ENCODE measurements around the gene G6PC1.
A peak's percentile ranks its signal among the peaks of the same experiment; 100 is the strongest.

G6PC1 gene

DNA sequence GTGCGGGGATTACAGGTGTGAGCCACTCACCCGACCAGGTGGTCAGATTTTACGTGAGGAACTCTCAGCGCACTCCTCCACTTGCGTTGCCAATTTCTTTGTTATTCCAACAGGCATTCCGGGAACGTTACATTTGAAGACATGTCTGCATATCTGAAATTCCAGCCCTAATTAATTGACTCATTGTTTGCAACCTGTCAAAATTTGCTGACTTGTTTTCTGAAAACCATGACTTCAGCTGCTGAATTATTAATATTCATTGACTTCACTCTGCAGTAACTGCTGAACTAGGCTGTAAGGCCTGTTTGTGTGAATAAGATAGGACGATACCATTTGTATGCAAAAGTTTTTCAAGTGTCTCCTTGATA, 16.6 kb downstream of the G6PC1 start (continued):
- TF ChIP-seq, protein P1, sequence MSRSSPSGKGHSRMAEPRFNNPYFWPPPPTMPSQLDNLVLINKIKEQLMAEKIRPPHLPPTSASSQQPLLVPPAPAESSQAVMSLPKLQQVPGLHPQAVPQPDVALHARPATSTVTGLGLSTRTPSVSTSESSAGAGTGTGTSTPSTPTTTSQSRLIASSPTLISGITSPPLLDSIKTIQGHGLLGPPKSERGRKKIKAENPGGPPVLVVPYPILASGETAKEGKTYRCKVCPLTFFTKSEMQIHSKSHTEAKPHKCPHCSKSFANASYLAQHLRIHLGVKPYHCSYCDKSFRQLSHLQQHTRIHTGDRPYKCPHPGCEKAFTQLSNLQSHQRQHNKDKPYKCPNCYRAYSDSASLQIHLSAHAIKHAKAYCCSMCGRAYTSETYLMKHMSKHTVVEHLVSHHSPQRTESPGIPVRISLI (tag by site-specific recombination; IDR thresholded peaks at IDR 0.05), result no peak
- TF ChIP-seq HOXC10 (CRISPR knock-in tag; IDR thresholded peaks at IDR 0.05), result no peak
- no peak for TF ChIP-seq ZNF473 (tag by site-specific recombination; IDR thresholded peaks at IDR 0.05)
- no peak for TF ChIP-seq ZXDB (tag by site-specific recombination; IDR thresholded peaks at IDR 0.05)
- TF ChIP-seq, protein P2, sequence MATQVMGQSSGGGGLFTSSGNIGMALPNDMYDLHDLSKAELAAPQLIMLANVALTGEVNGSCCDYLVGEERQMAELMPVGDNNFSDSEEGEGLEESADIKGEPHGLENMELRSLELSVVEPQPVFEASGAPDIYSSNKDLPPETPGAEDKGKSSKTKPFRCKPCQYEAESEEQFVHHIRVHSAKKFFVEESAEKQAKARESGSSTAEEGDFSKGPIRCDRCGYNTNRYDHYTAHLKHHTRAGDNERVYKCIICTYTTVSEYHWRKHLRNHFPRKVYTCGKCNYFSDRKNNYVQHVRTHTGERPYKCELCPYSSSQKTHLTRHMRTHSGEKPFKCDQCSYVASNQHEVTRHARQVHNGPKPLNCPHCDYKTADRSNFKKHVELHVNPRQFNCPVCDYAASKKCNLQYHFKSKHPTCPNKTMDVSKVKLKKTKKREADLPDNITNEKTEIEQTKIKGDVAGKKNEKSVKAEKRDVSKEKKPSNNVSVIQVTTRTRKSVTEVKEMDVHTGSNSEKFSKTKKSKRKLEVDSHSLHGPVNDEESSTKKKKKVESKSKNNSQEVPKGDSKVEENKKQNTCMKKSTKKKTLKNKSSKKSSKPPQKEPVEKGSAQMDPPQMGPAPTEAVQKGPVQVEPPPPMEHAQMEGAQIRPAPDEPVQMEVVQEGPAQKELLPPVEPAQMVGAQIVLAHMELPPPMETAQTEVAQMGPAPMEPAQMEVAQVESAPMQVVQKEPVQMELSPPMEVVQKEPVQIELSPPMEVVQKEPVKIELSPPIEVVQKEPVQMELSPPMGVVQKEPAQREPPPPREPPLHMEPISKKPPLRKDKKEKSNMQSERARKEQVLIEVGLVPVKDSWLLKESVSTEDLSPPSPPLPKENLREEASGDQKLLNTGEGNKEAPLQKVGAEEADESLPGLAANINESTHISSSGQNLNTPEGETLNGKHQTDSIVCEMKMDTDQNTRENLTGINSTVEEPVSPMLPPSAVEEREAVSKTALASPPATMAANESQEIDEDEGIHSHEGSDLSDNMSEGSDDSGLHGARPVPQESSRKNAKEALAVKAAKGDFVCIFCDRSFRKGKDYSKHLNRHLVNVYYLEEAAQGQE (tag by site-specific recombination; IDR thresholded peaks at IDR 0.05), result no peak

DNA sequence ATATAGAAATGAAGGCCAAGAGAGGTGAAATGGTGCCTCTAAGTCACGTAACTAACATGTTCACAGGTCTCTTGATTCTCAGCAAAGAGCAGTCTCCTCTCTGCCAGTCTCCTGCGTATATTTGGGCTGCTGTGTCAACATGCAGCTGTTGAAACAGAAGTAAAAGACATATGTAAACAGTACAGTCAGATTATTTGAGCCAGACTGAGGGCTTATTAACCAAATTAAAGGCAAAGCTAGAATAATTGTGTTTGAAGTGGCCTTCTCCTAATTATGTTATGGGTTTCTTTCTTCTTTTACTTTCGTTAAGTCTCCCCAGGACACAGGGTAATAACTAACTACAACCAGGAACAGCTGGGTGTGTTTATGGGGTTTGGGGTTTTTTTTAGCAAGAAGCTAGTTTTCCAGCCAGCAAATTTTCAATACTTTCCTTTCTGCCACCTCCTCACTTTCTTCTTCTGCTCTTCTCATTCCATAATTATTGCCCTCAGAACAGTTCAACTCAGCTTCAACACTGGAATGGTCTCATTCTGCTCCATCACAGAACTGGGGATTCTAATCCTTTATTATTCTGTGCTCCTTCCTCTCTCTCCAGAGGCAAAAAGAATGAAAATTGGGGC, 18.4 kb downstream of the G6PC1 start:
- H3K4me1 ChIP-seq (ENCODE audit: control insufficient read depth, insufficient read depth, low read length), result peaks cover 16% of the 10 kb centered on the region
- no peak overlapping the region for H3K27ac ChIP-seq (ENCODE audit: extremely low read depth, low read depth, low read length)
- POLR2A ChIA-PET, result interaction anchor here (1.0 to 1.5 kb wide), 2 partner anchors 14 to 83 kb away, joined by 3 read pairs; no protein-coding TSS in a partner anchor
- no peaks in the 10 kb centered on the region for H3K36me3 ChIP-seq (ENCODE audit: control insufficient read depth in 2 of 2, insufficient read depth in 1 of 2, low read length in 2 of 2)
- no peaks in the 10 kb centered on the region for H3K9me3 ChIP-seq (ENCODE audit: control insufficient read depth, insufficient read depth, low read depth, low read length)
- no peak overlapping the region for H3K4me3 ChIP-seq (ENCODE audit: low read depth, low read length)
- CTCF ChIA-PET, result interaction anchor here (0.5 to 4.1 kb wide), 7 partner anchors 10 to 922 kb away, joined by 3 to 19 read pairs (median 3); partner anchors contain the start of genes AARSD1 and RPL27
- TF ChIP-seq ZNF214 (tag by site-specific recombination; IDR thresholded peaks at IDR 0.05; ENCODE audit: borderline replicate concordance) (no peak), ZNF433 (tag by site-specific recombination; IDR thresholded peaks at IDR 0.05; ENCODE audit: low read depth) (no peak), RBAK (tag by site-specific recombination; IDR thresholded peaks at IDR 0.05) (no peak), ZNF112 (tag by site-specific recombination; IDR thresholded peaks at IDR 0.05) (no peak), ZNF626 (tag by site-specific recombination; IDR thresholded peaks at IDR 0.05) (no peak), ZNF335 (tag by site-specific recombination; conservative IDR thresholded peaks at IDR 0.05) (0 out of 2 replicates have a peak, but pooled peaks have one; percentile 40)
- TF ChIP-seq, protein P3, sequence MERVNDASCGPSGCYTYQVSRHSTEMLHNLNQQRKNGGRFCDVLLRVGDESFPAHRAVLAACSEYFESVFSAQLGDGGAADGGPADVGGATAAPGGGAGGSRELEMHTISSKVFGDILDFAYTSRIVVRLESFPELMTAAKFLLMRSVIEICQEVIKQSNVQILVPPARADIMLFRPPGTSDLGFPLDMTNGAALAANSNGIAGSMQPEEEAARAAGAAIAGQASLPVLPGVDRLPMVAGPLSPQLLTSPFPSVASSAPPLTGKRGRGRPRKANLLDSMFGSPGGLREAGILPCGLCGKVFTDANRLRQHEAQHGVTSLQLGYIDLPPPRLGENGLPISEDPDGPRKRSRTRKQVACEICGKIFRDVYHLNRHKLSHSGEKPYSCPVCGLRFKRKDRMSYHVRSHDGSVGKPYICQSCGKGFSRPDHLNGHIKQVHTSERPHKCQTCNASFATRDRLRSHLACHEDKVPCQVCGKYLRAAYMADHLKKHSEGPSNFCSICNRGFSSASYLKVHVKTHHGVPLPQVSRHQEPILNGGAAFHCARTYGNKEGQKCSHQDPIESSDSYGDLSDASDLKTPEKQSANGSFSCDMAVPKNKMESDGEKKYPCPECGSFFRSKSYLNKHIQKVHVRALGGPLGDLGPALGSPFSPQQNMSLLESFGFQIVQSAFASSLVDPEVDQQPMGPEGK (tag by site-specific recombination; IDR thresholded peaks at IDR 0.05), result no peak
- TF ChIP-seq, protein P4, sequence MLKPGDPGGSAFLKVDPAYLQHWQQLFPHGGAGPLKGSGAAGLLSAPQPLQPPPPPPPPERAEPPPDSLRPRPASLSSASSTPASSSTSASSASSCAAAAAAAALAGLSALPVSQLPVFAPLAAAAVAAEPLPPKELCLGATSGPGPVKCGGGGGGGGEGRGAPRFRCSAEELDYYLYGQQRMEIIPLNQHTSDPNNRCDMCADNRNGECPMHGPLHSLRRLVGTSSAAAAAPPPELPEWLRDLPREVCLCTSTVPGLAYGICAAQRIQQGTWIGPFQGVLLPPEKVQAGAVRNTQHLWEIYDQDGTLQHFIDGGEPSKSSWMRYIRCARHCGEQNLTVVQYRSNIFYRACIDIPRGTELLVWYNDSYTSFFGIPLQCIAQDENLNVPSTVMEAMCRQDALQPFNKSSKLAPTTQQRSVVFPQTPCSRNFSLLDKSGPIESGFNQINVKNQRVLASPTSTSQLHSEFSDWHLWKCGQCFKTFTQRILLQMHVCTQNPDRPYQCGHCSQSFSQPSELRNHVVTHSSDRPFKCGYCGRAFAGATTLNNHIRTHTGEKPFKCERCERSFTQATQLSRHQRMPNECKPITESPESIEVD (tag by site-specific recombination; IDR thresholded peaks at IDR 0.05), result peak; percentile 90
- TF ChIP-seq, protein P5, sequence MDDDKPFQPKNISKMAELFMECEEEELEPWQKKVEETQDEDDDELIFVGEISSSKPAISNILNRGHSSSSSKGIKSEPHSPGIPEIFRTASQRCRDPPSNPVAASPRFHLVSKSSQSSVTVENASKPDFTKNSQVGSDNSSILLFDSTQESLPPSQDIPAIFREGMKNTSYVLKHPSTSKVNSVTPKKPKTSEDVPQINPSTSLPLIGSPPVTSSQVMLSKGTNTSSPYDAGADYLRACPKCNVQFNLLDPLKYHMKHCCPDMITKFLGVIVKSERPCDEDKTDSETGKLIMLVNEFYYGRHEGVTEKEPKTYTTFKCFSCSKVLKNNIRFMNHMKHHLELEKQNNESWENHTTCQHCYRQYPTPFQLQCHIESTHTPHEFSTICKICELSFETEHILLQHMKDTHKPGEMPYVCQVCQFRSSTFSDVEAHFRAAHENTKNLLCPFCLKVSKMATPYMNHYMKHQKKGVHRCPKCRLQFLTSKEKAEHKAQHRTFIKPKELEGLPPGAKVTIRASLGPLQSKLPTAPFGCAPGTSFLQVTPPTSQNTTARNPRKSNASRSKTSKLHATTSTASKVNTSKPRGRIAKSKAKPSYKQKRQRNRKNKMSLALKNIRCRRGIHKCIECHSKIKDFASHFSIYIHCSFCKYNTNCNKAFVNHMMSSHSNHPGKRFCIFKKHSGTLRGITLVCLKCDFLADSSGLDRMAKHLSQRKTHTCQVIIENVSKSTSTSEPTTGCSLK (tag by site-specific recombination; IDR thresholded peaks at IDR 0.05), result no peak
- TF ChIP-seq, protein P6, sequence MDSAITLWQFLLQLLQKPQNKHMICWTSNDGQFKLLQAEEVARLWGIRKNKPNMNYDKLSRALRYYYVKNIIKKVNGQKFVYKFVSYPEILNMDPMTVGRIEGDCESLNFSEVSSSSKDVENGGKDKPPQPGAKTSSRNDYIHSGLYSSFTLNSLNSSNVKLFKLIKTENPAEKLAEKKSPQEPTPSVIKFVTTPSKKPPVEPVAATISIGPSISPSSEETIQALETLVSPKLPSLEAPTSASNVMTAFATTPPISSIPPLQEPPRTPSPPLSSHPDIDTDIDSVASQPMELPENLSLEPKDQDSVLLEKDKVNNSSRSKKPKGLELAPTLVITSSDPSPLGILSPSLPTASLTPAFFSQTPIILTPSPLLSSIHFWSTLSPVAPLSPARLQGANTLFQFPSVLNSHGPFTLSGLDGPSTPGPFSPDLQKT (IDR thresholded peaks at IDR 0.05; ENCODE audit: borderline replicate concordance, low read depth, low read length), result no peak
- TF ChIP-seq, protein P7, sequence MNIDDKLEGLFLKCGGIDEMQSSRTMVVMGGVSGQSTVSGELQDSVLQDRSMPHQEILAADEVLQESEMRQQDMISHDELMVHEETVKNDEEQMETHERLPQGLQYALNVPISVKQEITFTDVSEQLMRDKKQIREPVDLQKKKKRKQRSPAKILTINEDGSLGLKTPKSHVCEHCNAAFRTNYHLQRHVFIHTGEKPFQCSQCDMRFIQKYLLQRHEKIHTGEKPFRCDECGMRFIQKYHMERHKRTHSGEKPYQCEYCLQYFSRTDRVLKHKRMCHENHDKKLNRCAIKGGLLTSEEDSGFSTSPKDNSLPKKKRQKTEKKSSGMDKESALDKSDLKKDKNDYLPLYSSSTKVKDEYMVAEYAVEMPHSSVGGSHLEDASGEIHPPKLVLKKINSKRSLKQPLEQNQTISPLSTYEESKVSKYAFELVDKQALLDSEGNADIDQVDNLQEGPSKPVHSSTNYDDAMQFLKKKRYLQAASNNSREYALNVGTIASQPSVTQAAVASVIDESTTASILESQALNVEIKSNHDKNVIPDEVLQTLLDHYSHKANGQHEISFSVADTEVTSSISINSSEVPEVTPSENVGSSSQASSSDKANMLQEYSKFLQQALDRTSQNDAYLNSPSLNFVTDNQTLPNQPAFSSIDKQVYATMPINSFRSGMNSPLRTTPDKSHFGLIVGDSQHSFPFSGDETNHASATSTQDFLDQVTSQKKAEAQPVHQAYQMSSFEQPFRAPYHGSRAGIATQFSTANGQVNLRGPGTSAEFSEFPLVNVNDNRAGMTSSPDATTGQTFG (tag by site-specific recombination; IDR thresholded peaks at IDR 0.05; ENCODE audit: borderline replicate concordance), result no peak
- TF ChIP-seq, protein P8, sequence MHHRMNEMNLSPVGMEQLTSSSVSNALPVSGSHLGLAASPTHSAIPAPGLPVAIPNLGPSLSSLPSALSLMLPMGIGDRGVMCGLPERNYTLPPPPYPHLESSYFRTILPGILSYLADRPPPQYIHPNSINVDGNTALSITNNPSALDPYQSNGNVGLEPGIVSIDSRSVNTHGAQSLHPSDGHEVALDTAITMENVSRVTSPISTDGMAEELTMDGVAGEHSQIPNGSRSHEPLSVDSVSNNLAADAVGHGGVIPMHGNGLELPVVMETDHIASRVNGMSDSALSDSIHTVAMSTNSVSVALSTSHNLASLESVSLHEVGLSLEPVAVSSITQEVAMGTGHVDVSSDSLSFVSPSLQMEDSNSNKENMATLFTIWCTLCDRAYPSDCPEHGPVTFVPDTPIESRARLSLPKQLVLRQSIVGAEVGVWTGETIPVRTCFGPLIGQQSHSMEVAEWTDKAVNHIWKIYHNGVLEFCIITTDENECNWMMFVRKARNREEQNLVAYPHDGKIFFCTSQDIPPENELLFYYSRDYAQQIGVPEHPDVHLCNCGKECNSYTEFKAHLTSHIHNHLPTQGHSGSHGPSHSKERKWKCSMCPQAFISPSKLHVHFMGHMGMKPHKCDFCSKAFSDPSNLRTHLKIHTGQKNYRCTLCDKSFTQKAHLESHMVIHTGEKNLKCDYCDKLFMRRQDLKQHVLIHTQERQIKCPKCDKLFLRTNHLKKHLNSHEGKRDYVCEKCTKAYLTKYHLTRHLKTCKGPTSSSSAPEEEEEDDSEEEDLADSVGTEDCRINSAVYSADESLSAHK (tag by site-specific recombination; IDR thresholded peaks at IDR 0.05), result no peak
